ENCODE measurements around the gene CD151. TPM values are rescaled to one million over a fixed set of nuclear protein-coding genes. Genes with fewer than 3 reads are reported as not detected.

Gene CD151
- 159 and 311 TPM in 2 replicates for total RNA-seq (ENCODE audit: low replicate concordance)

DNA sequence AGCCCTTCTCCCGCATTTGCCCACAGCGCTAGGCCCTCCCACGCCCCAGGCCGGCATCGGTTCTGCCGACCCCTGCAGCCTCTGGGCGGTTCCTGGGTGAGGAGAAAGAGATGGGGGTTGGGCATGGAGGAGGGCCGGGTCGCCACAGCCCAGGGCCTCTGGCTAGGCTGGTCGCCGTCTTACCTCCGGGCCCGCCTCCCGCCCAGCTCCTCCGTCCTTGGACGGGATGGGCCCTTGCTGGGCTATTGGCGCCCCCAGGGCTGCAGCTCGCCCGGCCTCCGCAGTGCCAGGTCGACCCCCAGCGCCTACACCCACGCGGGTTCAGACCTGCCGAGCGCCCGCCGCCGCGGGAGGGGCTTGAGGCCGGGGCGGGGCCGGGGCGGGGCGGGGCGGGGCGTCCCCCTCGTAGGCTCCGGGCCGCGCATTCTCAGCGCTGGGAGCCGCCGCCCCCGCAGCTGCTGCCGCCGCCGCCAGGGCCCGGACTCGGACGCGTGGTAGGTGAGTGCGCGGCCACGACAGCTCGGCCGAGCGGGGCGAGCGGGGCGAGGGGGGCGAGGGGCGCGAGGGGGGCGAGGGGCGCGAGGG, at the start of gene CD151:
CD151 (plus strand) TSS at position 424 of the 585 bp plus-strand sequence. CDS start 3,118 bp downstream, outside the sequence.
- TF ChIP-seq, protein P1, sequence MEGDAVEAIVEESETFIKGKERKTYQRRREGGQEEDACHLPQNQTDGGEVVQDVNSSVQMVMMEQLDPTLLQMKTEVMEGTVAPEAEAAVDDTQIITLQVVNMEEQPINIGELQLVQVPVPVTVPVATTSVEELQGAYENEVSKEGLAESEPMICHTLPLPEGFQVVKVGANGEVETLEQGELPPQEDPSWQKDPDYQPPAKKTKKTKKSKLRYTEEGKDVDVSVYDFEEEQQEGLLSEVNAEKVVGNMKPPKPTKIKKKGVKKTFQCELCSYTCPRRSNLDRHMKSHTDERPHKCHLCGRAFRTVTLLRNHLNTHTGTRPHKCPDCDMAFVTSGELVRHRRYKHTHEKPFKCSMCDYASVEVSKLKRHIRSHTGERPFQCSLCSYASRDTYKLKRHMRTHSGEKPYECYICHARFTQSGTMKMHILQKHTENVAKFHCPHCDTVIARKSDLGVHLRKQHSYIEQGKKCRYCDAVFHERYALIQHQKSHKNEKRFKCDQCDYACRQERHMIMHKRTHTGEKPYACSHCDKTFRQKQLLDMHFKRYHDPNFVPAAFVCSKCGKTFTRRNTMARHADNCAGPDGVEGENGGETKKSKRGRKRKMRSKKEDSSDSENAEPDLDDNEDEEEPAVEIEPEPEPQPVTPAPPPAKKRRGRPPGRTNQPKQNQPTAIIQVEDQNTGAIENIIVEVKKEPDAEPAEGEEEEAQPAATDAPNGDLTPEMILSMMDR (IDR thresholded peaks at IDR 0.05; ENCODE audit: insufficient read depth, low read length), result no peak
- H3K4me3 ChIP-seq (ENCODE audit: low read depth, low read length), result peak within 1 kb of the TSS; percentile 81
- no peak for DNase-seq (ENCODE audit: low read depth)

DNA sequence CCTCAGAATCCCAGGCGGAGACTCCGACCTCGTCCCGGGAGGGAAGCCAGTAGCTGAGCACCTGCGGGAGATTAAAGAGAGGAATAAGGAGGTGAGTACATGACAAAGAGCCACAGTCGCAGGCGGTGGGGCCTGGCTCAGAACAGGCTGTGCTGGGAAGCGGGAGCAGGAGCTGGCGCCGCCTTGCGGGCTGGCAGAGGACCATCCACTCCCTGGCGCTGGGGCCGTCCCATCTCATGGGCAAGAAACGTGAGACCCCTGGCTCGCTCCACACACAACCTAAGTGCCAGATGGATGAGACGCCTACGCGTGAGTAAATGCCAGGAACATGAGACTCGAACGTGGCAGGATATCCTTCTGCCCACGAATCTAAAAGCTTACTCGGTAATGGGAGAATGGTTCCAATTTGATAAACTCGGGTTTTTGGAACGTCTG, 49.2 kb upstream of the CD151 start:
- TF ChIP-seq, protein P1 (IDR thresholded peaks at IDR 0.05; ENCODE audit: insufficient read depth, low read length), result peak; percentile 94
- DNase-seq (ENCODE audit: low read depth), result peak; percentile 93
- no peak overlapping the region for H3K4me3 ChIP-seq (ENCODE audit: low read depth, low read length)

DNA sequence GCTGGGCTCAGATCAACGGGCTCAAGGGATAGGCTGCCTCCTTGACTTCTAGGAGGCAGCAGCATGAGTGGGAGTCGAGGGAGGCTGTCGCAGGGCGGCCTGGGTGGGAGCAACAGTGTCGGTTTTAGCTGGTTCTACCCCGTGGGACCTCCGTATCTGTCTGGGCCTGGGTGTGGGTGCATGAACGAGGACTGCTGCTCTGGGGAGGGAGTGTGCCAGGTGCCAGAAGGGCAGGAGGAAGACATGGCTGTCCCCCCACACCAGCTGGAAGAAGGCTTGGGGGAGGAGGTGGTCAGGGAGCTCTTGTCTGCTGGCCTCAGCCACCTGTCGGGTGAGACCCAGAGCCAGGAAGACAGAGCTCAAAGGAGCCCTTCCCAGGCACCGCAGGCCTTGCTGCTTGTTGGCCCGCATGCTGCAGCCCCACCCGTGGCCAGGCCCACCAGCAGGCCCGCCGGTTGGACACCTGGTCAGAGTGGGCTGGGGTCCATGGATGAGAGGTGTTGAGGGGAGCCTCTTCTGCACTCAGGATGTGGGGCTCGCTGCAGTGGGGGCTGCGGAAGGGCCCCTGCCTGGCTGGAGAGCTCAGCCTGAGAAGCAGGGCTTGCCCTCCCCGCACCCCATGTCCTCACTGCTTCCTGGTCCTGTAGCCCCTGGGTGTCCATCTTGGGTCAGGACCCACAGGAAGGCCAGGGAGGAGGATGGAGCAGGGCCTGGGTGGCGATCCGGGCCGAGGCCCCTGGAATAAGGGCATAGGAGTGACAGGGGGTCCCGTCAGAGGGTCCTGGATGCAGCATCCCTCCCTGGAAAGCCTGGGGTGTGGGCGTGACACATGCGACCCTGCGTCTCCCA, 46.3 kb upstream of the CD151 start:
- DNase-seq (ENCODE audit: low read depth), result no peak
- H3K4me3 ChIP-seq (ENCODE audit: low read depth, low read length), result no peak overlapping the region
- TF ChIP-seq, protein P1 (IDR thresholded peaks at IDR 0.05; ENCODE audit: insufficient read depth, low read length), result no peak

DNA sequence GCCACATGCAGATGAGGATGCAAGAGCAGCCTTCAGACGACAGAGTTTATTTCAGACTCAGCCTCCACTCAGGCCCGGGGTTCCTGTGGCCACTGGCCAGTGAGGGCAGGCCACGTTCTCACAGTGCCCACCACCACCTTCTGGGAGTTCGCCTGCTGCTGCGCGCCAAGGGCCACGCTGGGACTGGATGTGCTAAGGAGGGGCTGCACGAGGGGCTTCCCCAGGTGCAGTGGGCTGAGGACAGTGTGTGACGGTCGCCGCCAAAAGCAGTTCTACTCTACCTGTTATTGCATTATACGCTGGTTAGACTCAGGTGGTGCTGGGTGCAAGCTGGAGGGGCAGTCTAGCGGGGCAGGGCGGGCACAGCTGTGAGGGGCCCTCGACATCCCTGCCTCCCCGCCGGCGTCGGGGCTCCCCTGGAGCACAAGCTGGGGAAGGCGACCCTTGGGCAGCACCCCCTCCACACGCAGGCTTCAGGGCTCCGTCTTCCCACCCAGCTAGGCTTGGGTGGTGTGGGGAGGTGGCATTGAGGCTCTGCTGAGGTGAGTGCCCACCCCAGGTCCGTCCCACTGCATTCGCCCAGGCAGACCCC, 45.6 kb upstream of the CD151 start:
- no peak for DNase-seq (ENCODE audit: low read depth)
- no peak overlapping the region for H3K4me3 ChIP-seq (ENCODE audit: low read depth, low read length)
- TF ChIP-seq, protein P1 (IDR thresholded peaks at IDR 0.05; ENCODE audit: insufficient read depth, low read length), result no peak

DNA sequence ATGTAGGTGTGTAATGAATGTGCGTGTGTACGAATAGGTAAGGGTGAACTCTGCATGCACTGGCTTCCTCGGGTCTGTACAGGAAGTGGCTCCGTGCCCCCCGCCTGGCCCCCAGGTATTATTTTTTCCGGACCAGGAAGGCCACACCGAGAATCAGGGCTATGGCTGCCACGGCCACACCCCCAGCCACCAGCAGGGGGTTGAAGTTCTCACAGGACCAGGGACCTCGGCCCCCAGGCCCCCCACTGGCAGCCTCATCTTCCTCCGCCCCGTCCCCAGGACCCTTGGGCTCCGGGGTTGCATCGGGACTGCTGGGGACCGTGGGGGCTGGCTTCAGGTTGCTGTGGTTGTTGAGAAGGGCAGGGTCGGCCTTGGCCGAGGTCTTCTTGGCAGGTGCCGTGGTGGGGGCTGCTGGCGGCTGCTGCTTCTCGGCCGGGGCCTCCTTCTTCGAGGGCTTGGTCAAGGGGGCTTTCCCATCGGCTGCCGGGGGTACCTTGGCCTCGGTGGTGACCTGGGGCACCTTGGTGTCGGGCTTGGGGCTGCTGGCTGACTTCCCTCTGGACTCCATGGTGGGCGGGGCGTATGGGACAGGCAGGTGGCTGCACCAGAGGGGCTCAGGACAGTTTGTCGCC, 44.6 kb upstream of the CD151 start:
- H3K4me3 ChIP-seq (ENCODE audit: low read depth, low read length), result no peak overlapping the region
- DNase-seq (ENCODE audit: low read depth), result no peak
- TF ChIP-seq, protein P1 (IDR thresholded peaks at IDR 0.05; ENCODE audit: insufficient read depth, low read length), result peak; percentile 9
